GM12878 (cell line): ENCODE results near the gene KRTAP4-16. TPM values are rescaled to one million over a fixed set of nuclear protein-coding genes. Genes with fewer than 3 reads are reported as not detected.

Experiments used
- ATAC-seq: fragments of 200-7000 bp; cut with Tn5 transposase; 3 replicates; pipeline ENCODE4 v1.9.1; 2020; ENCODE audit warnings: mild to moderate bottlenecking, moderate library complexity
- BruUV-seq: library from RNA; stranded (reverse); fragments of 400-500 nt; replicated peaks from 2 replicates; lab custom pipeline; 2021; lab: Mats Ljungman, UMichigan
- CTCF ChIA-PET: fragments of 300-600 bp; sonication (Branson Sonifier 250); formaldehyde crosslinking; extraction: SDS; loops from one replicate; lab custom pipeline; 2021; ENCODE audit warnings: inconsistent platforms; lab: Yijun Ruan, JAX
- POLR2A ChIA-PET: fragments of 350-600 bp; formaldehyde crosslinking; extraction: SDS; loops from one replicate; lab custom pipeline; 2021; ENCODE audit warnings: inconsistent platforms; lab: Charles Lee
- RAD21 ChIA-PET: fragments of 300-600 bp; sonication (Branson Sonifier 250); formaldehyde crosslinking; loops from one replicate; lab custom pipeline; 2023; ENCODE audit warnings: antibody characterized with exemption; ENCODE audit not compliant: unreplicated experiment; lab: Charles Lee
- SMC1A ChIA-PET: fragments of 300-600 bp; sonication (Branson Sonifier 250); formaldehyde crosslinking; loops from one replicate; lab custom pipeline; 2023; ENCODE audit not compliant: unreplicated experiment, uncharacterized antibody; lab: Charles Lee
- DNase-seq: peaks from one replicate; pipeline ENCODE4 v3.0.0-alpha.2; 2011; ENCODE audit warnings: low read depth, low spot score
- FAIRE-seq: peaks from 3 replicates; lab custom pipeline; 2011; peaks lifted over from hg19 to GRCh38; lab: Jason Lieb, UNC
- H2AFZ ChIP-seq: 2 replicates; pipeline ENCODE4 v1.6.0; 2011; ENCODE audit warnings: low read depth, low read length, control low read depth; ENCODE audit not compliant: control insufficient read depth
- H3K27ac ChIP-seq: 2 replicates; pipeline ENCODE4 v1.5.1; 2011; ENCODE audit warnings: control low read depth; ENCODE audit not compliant: control insufficient read depth, insufficient read depth
- H3K27me3 ChIP-seq, 2 experiments: replicated peaks in 1 of 2; 2 replicates each; pipeline versions ENCODE4 v1.6.0 to v1.6.1; 2011; ENCODE audit warnings: low read length in 1 of 2; ENCODE audit not compliant: control insufficient read depth in 2 of 2, insufficient read depth in 2 of 2
- H3K36me3 ChIP-seq, 2 experiments: 2 replicates each; pipeline ENCODE4 v1.5.1; 2011; ENCODE audit warnings: low read length in 1 of 2; ENCODE audit not compliant: control insufficient read depth in 2 of 2, insufficient read depth in 2 of 2
- H3K4me1 ChIP-seq: 2 replicates; pipeline ENCODE4 v1.6.1; 2011; ENCODE audit warnings: mild to moderate bottlenecking, low read length, moderate library complexity, mixed read lengths; ENCODE audit not compliant: control insufficient read depth, insufficient read depth
- H3K4me2 ChIP-seq: 2 replicates; pipeline ENCODE4 v1.6.0; 2011; ENCODE audit warnings: control low read depth; ENCODE audit not compliant: control insufficient read depth, insufficient read depth
- H3K4me3 ChIP-seq: fragments of 200-600 bp; sonication (generic); 2 replicates; pipeline ENCODE4 v1.5.1; 2016
- H3K79me2 ChIP-seq: 2 replicates; pipeline ENCODE4 v1.6.0; 2011; ENCODE audit warnings: low read length; ENCODE audit not compliant: control insufficient read depth, insufficient read depth
- H3K9ac ChIP-seq: 2 replicates; pipeline ENCODE4 v1.8.0; 2011; ENCODE audit warnings: low read length, control low read depth, mixed read lengths; ENCODE audit not compliant: control insufficient read depth, insufficient read depth
- H3K9me3 ChIP-seq: replicated peaks from 3 replicates; pipeline ENCODE4 v1.5.1; 2011; ENCODE audit warnings: mild to moderate bottlenecking, low read length; ENCODE audit not compliant: control insufficient read depth, insufficient read depth
- H4K20me1 ChIP-seq: 2 replicates; pipeline ENCODE4 v1.6.0; 2011; ENCODE audit not compliant: control insufficient read depth, insufficient read depth
- BCL3 ChIP-seq: IDR thresholded peaks from 2 replicates; pipeline ENCODE4 v1.6.1; 2011; ENCODE audit warnings: borderline replicate concordance, low read depth, mild to moderate bottlenecking, moderate library complexity, low read length; ENCODE audit not compliant: insufficient read depth, poor library complexity, severe bottlenecking
- CEBPZ ChIP-seq: fragments of 150-350 bp; IDR thresholded peaks from 2 replicates; pipeline ENCODE4 v1.6.1; 2016; ENCODE audit warnings: low read depth, low read length
- EP300 ChIP-seq, 2 experiments: fragments of 150-350 bp in 1 of 2; IDR thresholded peaks; 2 replicates each; pipeline ENCODE4 v1.6.1; 2011 to 2012; ENCODE audit warnings: low read depth in 2 of 2, low read length in 2 of 2, borderline replicate concordance in 1 of 2, improper control_type of control experiment in 1 of 2, inconsistent platforms in 1 of 2; ENCODE audit not compliant: control insufficient read depth in 1 of 2
- IKZF1 ChIP-seq: fragments of 450-650 bp; conservative IDR thresholded peaks from 2 replicates; pipeline ENCODE4 v1.6.1; 2017; ENCODE audit warnings: antibody characterized with exemption, mild to moderate bottlenecking
- KAT2A ChIP-seq: conservative IDR thresholded peaks from 2 replicates; pipeline ENCODE4 v1.6.1; 2011; ENCODE audit warnings: low read depth, low read length; ENCODE audit not compliant: control insufficient read depth
- NFYB ChIP-seq: IDR thresholded peaks from 2 replicates; pipeline ENCODE4 v1.6.1; 2011; ENCODE audit warnings: low read depth, mild to moderate bottlenecking, low read length, improper control_type of control experiment, moderate library complexity; ENCODE audit not compliant: insufficient read depth
- PBX3 ChIP-seq: IDR thresholded peaks from 2 replicates; pipeline ENCODE4 v1.6.1; 2011; ENCODE audit warnings: mild to moderate bottlenecking, low read depth, low read length, moderate library complexity; ENCODE audit not compliant: insufficient replicate concordance
- WGBS: methylation state at CpG from one replicate; pipeline ENCODE4 v1.1.6; 2016; ENCODE audit warnings: low lambda C conversion rate; ENCODE audit not compliant: insufficient replicate concordance, insufficient coverage; ENCODE audit errors: missing lambda C conversion rate; 5-methylcytosine and 5-hydroxymethylcytosine counted together
- in situ Hi-C: fragments of 300-500 bp; cut with MboI; formaldehyde crosslinking; loops from 9 replicates; pipeline ENCODE4 v1.14.3; 2018; ENCODE audit warnings: mixed read lengths
- intact Hi-C: fragments of 100-400 bp; cut with micrococcal nuclease; formaldehyde crosslinking; loops from one replicate; pipeline ENCODE4 v1.14.2; 2022; ENCODE audit not compliant: unreplicated experiment
- polyA plus RNA-seq, 11 experiments: library from polyadenylated mRNA; depleted of rRNA in 4 of 11; unstranded in 6 of 11; stranded (reverse) in 5 of 11; fragments of >200 nt; fragmentation: Nextera tagmentation in 4 of 11; fragmentation: Illumina TruSeq in 1 of 11; extraction: Ambion mirVana in 4 of 11; extraction: Trizol in 1 of 11; gene quantifications; 1 replicate in 1 of 11; 2 replicates in 10 of 11; pipeline versions ENCODE4 v1.2.1 to v1.2.3, GENCODE V29; 2011 to 2016; ENCODE audit warnings: inconsistent platforms in 2 of 11, missing spikeins in 2 of 11, low read depth in 1 of 11
- total RNA-seq, 4 experiments: library from RNA; depleted of rRNA in 3 of 4; stranded (reverse); fragments of >200 nt in 3 of 4; fragmentation: Illumina TruSeq in 1 of 4; extraction: Trizol in 1 of 4; gene quantifications; 2 replicates each; pipeline versions ENCODE4 v1.2.1 to v1.2.3, GENCODE V29; 2013 to 2021

Gene KRTAP4-16
- total and polyA plus RNA-seq, 10 of the 15 experiments (the other 5 are each of a cell fraction or from before 2014, with no cell fraction given) = not detected

GRCh38 chr17:41061964-41062363, 40.0 kb downstream of the KRTAP4-16 start:
- RAD21 ChIA-PET = no interaction called here
- H3K4me3 ChIP-seq = no peak overlapping the region
- H4K20me1 ChIP-seq = no peaks in the 10 kb centered on the region
- no peak overlapping the region for H3K9ac ChIP-seq
- SMC1A ChIA-PET = no interaction called here
- CTCF ChIA-PET = no interaction called here
- H3K4me1 ChIP-seq = no peaks in the 10 kb centered on the region
- no TSS peak for BruUV-seq
- H2AFZ ChIP-seq = no peak overlapping the region
- no peak for DNase-seq
- no peak for FAIRE-seq
- TF ChIP-seq EP300 (IDR thresholded peaks at IDR 0.05; ENCODE audit: borderline replicate concordance in 1 of 2, control insufficient read depth in 1 of 2, low read depth in 2 of 2, low read length in 2 of 2) (no peak), IKZF1 (no peak), PBX3 (no peak)
- 0% methylated on average over 1 of the region's 1 CpG for WGBS
- intact Hi-C loops (no loop called here), in situ Hi-C loops (no loop called here)
- POLR2A ChIA-PET = no interaction called here
- ATAC-seq = no peak
- no peaks in the 10 kb centered on the region for H3K79me2 ChIP-seq
- H3K27ac ChIP-seq = no peak overlapping the region
- no peaks in the 10 kb centered on the region for H3K9me3 ChIP-seq
- no peak overlapping the region for H3K4me2 ChIP-seq
- no peaks in the 10 kb centered on the region; a peak in 1 of 4 replicates for H3K27me3 ChIP-seq
- H3K36me3 ChIP-seq = no peaks in the 10 kb centered on the region

GRCh38 chr17:41060052-41060604, 41.9 kb downstream of the KRTAP4-16 start, which contains the start of gene KRTAP2-3:
Gene KRTAP2-3 (minus strand): TSS chr17:41060114. CDS start chr17:41060050, 64 bp downstream.
- intact Hi-C loops (no loop called here), in situ Hi-C loops (no loop called here)
- Histone ChIP-seq H2AFZ (no peak within 1 kb of the TSS), H3K9ac (no peak within 1 kb of the TSS), H3K79me2 (no peaks in the 10 kb centered on the region), H3K36me3 (no peaks in the 10 kb centered on the region), H4K20me1 (no peaks in the 10 kb centered on the region), H3K27ac (no peak within 1 kb of the TSS), H3K4me1 (no peaks in the 10 kb centered on the region), H3K9me3 (no peaks in the 10 kb centered on the region), H3K27me3 (no peaks in the 10 kb centered on the region; a peak in 1 of 4 replicates), H3K4me2 (no peak within 1 kb of the TSS), H3K4me3 (no peak within 1 kb of the TSS)
- FAIRE-seq (no peak), DNase-seq (no peak), ATAC-seq (no peak)
- RAD21 ChIA-PET = no interaction called here
- no TSS peak for BruUV-seq
- SMC1A ChIA-PET = no interaction called here
- CTCF ChIA-PET = no interaction called here
- POLR2A ChIA-PET = no interaction called here
- WGBS = 23% methylated on average over 6 of the region's 6 CpGs
- no peak for TF ChIP-seq CEBPZ
- no peak for TF ChIP-seq BCL3
- TF ChIP-seq NFYB = no peak
- TF ChIP-seq KAT2A = no peak
